HFF-Myc (cell line): ENCODE data around the gene FAM53A.
"Not testable (repeated sequence)": the region's sequence is repeated elsewhere in the genome, so short reads cannot be mapped to it uniquely, and the experiment has no call there.

Experiments used
- DNase-seq: peaks from one replicate; pipeline ENCODE4 v3.0.0-alpha.2; 2011; ENCODE audit warnings: low read depth; ENCODE audit errors: extremely low read depth
- H3K4me3 ChIP-seq: replicated peaks from 2 replicates; pipeline ENCODE4 v1.5.1; 2011; ENCODE audit warnings: low read depth, mild to moderate bottlenecking, control low read depth, low read length
- CTCF ChIP-seq: IDR thresholded peaks from 2 replicates; pipeline ENCODE4 v1.5.1; 2012; ENCODE audit warnings: mild to moderate bottlenecking, low read depth, low read length, control low read depth; ENCODE audit errors: missing control alignments

The FAM53A gene

DNA sequence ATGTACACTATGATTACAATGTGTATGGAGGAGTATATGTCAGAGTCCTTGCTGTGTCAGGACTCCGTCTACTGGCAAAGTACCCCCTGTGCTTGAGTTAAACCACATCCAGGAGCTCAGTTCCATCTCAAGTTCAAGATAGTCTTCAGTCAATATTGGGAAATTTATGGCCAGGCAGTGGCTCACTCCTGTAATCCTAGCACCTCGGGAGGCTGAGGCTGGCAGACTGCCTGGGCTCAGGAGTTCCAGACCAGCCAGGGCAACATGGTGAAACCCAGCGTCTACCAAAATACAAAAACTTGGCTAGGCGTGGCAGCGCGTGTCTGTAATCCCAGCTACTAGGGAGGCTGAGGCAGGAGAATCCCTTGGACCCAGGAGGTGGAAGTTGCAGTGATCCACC lies 22.2 kb upstream of the FAM53A start:
- TF ChIP-seq CTCF = no peak
- no peak for DNase-seq

GRCh38 chr4:1705732-1706131 lies 21.6 kb upstream of the FAM53A start:
- no peak for TF ChIP-seq CTCF
- DNase-seq = no peak
- no peak overlapping the region for H3K4me3 ChIP-seq

More for the DNA sequence above, 22.2 kb upstream of the FAM53A start:
- no peak overlapping the region for H3K4me3 ChIP-seq

- TF ChIP-seq CTCF = no peak
- DNase-seq = no peak
- no peak overlapping the region for H3K4me3 ChIP-seq
Observed at GRCh38 chr4:1703867-1704266, 19.8 kb upstream of the FAM53A start.

DNA sequence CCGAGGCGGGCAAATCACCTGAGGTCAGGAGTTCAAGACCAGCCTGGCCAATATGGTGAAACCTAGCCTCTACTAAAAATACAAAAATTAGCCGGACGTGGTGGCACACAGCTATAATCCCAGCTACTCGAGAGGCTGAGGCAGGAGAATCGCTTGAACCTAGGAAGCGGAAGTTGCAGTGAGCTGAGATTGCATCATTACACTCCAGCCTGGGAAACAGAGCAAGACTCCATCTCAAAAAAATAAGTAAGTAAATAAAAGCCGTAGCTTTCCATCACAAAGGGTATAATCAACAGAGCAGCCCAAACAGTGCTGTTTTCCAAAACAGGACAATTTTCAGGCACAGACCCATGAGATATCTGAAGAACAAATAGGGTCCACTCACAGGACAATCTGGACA lies 17.6 kb upstream of the FAM53A start:
- not testable (repeated sequence) for DNase-seq, H3K4me3 ChIP-seq

- H3K4me3 ChIP-seq = no peak overlapping the region
- no peak for TF ChIP-seq CTCF
- no peak for DNase-seq
Observed at GRCh38 chr4:1695913-1696312, 11.8 kb upstream of the FAM53A start.

DNA sequence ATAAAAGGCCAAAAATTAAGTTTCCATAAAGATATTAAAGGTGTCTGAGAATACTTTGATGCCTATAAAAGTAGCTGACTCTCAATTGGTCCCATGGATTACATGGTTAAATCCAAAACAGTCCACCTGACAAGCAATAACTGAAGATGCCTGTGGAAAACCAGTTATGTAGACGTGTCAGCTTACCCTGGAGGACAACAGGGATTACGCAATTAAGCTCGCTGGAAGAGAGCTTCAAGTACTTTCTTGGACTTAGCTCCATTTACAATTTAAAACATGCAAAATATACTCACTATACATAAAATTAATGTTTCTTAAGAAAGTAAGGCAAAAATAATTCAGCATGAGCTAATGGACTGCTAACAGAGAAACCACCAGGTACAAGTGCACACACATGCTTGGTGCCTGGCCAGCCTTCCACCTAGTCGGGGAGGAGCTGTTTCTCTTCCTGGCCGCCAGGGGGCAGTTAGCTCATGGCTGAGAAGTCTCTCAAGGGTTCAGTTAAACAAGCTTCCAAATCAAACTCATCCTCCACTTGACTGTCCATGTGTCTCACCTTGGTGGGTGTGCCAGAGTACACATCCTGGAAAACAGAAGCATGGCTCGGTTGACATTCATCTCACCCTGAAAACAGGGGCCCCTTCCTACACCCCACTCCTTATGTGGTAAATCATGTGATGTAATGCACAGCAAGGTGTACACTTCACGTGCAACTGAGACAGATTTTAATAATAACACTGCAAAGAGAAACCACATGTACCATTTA lies 9.2 kb upstream of the FAM53A start:
- H3K4me3 ChIP-seq = no peak overlapping the region
- peak; percentile 55 for DNase-seq
- TF ChIP-seq CTCF = peak; percentile 98

- DNase-seq = no peak
- no peak for TF ChIP-seq CTCF
- H3K4me3 ChIP-seq = no peak overlapping the region
Observed at GRCh38 chr4:1691737-1692373, 7.7 kb upstream of the FAM53A start.
